Measurements from ENCODE around the gene CHD3. TPM values are rescaled to one million over a fixed set of nuclear protein-coding genes. Genes with fewer than 3 reads are reported as not detected.

The CHD3 gene
- total and polyA plus RNA-seq, 3 donors from 2014 or later, result 62.3 to 123 (median 111) TPM

DNA sequence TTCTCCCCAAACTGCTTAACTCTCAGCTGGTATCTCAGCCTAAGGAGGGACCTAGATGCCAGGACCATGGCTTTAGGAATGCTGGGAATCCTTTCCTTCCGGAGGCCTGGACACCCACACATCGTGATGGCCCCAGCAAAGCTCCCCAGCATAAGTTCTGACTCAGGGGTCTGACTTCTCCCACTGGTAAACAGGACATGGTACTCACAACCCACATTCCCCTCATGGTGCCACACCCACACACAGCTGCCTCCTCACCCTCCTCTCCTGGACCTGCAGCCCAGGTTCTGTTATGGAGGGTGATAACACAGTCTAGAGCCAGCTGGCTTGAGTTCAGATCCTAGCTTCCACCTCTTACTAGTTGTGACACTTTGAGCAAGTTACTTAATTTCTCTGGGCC, 28.2 kb downstream of the CHD3 start:
- no peak for DNase-seq
- peak overlapping the region in 1 of 2 donors; percentile 59 for H3K4me3 ChIP-seq
- no peak for TF ChIP-seq POLR2A (IDR thresholded peaks at IDR 0.05)
- TF ChIP-seq, protein P1, sequence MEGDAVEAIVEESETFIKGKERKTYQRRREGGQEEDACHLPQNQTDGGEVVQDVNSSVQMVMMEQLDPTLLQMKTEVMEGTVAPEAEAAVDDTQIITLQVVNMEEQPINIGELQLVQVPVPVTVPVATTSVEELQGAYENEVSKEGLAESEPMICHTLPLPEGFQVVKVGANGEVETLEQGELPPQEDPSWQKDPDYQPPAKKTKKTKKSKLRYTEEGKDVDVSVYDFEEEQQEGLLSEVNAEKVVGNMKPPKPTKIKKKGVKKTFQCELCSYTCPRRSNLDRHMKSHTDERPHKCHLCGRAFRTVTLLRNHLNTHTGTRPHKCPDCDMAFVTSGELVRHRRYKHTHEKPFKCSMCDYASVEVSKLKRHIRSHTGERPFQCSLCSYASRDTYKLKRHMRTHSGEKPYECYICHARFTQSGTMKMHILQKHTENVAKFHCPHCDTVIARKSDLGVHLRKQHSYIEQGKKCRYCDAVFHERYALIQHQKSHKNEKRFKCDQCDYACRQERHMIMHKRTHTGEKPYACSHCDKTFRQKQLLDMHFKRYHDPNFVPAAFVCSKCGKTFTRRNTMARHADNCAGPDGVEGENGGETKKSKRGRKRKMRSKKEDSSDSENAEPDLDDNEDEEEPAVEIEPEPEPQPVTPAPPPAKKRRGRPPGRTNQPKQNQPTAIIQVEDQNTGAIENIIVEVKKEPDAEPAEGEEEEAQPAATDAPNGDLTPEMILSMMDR (IDR thresholded peaks at IDR 0.05), result no peak
- intact Hi-C loops (cut with DNase I; ENCODE audit: low total_unique reads), result no loop called here
- H3K27me3 ChIP-seq, result no peaks in the 10 kb centered on the region
- WGBS, 2 donors, result 50 to 53% methylated on average over 2 of the region's 2 CpGs
- peak overlapping the region in 1 of 2 donors; percentile 96 for H3K27ac ChIP-seq
- no peaks in the 10 kb centered on the region for H3K36me3 ChIP-seq (ENCODE audit: low read depth, missing control alignments)
- peaks cover 11% of the 10 kb centered on the region for H3K4me1 ChIP-seq
- no peaks in the 10 kb centered on the region for H3K9me3 ChIP-seq

DNA sequence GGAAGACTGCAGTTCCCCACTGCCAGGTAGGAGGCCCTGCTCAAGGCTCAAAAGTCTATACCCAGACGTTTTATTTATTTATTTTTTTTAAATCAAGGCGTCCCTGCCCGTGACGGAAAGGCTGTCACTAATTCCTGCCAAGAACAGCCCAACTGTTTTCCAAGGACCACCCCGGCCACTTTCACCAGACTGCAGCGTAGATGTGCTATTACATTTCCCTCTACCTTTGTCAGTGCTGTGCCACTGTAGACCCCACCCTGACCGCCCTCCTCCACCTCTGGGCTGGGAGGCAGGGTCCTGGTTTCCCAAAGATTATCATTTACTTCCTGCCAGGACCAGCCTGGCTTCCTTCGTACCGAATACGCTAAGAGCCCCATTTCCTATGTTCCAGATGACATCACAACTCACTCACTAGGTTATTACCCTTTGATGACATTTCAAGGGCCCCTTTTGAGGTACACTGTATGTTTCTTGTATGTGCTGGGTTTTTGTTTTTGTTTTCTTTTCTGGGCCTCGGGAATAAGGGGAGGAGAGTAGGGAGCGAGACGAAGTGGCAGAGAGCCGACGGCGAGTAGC, 33.8 kb downstream of the CHD3 start:
- DNase-seq, result no peak
- peak overlapping the region; percentile 35 to 62 for H3K4me3 ChIP-seq
- intact Hi-C loops (cut with DNase I; ENCODE audit: low total_unique reads), result no loop called here
- H3K27ac ChIP-seq, result peak overlapping the region; percentile 31 to 37
- no peak for TF ChIP-seq POLR2A (IDR thresholded peaks at IDR 0.05)
- TF ChIP-seq, protein P1 (IDR thresholded peaks at IDR 0.05), result no peak
- WGBS, 2 donors, result 16 to 34% methylated on average over 16 of the region's 16 CpGs
- no peaks in the 10 kb centered on the region for H3K9me3 ChIP-seq
- no peaks in the 10 kb centered on the region for H3K36me3 ChIP-seq (ENCODE audit: low read depth, missing control alignments)
- no peaks in the 10 kb centered on the region for H3K27me3 ChIP-seq
- H3K4me1 ChIP-seq, result peaks cover 11% of the 10 kb centered on the region

DNA sequence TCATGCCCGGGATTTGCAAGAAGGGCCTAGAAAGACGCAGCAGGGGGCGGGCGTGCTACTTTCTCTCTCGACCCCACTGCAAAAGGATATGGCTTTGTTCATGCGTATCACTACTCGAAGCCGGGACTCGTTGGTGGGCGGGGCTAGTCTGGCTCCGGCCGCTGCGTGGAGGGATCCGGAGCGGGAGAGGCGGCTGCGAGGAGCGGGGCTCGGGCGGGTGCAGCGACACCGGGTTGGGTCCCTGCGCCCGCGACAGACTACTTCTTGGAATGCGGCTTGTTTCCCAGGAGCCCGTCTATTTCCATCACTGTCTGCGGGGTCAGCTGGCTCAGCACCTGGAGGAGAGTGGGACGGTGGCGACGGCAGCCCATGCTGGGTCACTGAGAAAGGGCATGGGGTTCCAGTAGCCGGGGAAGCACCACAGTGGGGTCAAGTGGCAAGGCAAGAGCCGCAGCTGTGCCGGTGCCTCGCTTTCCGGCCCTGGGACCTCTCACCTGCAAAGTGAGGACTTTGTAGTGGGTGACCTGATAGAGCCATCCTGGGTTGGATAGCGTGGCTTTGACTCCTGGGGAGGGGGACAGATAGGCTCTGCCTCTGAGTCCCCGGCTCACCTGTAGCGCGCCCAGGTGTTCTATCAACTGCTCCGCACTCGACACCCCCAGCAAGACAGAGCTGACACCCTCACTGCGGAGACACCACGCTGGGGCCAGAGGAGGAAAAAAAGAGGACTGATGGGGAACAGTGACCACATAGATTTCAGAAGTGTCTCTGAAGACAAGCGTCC, 34.4 kb downstream of the CHD3 start:
- Histone ChIP-seq H3K9me3 (no peaks in the 10 kb centered on the region), H3K36me3 (ENCODE audit: low read depth, missing control alignments) (no peaks in the 10 kb centered on the region), H3K4me3 (peak overlapping the region; percentile 35 to 62), H3K4me1 (peaks cover 11% of the 10 kb centered on the region), H3K27me3 (no peaks in the 10 kb centered on the region), H3K27ac (peak overlapping the region; percentile 31 to 37)
- DNase-seq, result peak; percentile 90
- WGBS, 2 donors, result 14 to 17% methylated on average over 41 to 45 of the region's 45 CpGs
- no peak for TF ChIP-seq POLR2A (IDR thresholded peaks at IDR 0.05)
- TF ChIP-seq, protein P1 (IDR thresholded peaks at IDR 0.05), result no peak
- intact Hi-C loops (cut with DNase I; ENCODE audit: low total_unique reads), result no loop called here

DNA sequence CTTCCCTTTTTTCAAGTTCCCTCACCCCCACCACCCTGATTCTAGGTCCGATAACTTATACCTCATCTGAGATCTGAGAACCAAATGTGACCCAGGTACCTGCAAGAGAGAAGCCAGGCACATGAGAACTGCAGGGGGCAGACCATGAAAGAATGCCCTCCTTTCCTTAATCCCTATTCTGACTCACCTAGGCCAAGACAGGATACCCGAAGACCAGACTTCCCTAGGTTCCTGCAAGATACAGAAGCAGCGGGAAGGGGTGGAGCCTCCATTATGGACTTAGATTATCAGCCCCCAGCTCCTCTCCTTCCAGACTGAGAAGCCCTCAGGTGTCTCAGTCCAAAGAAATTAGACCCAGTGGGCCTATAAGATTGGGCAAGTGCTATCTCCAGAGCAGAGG, 39.0 kb downstream of the CHD3 start:
- intact Hi-C loops (cut with DNase I; ENCODE audit: low total_unique reads), result no loop called here

More for the DNA sequence above, 39.0 kb downstream of the CHD3 start:
- no peak for TF ChIP-seq POLR2A (IDR thresholded peaks at IDR 0.05)
- TF ChIP-seq, protein P1 (IDR thresholded peaks at IDR 0.05), result no peak
- 94 to 96% methylated on average over 3 of the region's 3 CpGs for WGBS, 2 donors
- Histone ChIP-seq H3K36me3 (ENCODE audit: low read depth, missing control alignments) (no peaks in the 10 kb centered on the region), H3K4me1 (peaks cover 13% of the 10 kb centered on the region), H3K27me3 (no peaks in the 10 kb centered on the region), H3K9me3 (no peaks in the 10 kb centered on the region), H3K4me3 (no peak overlapping the region), H3K27ac (no peak overlapping the region)
- no peak for DNase-seq
